HG03378 (cell line): ENCODE measurements around the gene MED28.
"Not testable (repeated sequence)": the region's sequence is repeated elsewhere in the genome, so short reads cannot be mapped to it uniquely, and the experiment has no call there.

ENCODE experiments used
- ATAC-seq: cut with Tn5 transposase; IDR thresholded peaks from one replicate; pipeline ENCODE4 v1.9.1; 2021; ENCODE audit warnings: mild to moderate bottlenecking, moderate library complexity; ENCODE audit not compliant: unreplicated experiment

MED28 gene

DNA sequence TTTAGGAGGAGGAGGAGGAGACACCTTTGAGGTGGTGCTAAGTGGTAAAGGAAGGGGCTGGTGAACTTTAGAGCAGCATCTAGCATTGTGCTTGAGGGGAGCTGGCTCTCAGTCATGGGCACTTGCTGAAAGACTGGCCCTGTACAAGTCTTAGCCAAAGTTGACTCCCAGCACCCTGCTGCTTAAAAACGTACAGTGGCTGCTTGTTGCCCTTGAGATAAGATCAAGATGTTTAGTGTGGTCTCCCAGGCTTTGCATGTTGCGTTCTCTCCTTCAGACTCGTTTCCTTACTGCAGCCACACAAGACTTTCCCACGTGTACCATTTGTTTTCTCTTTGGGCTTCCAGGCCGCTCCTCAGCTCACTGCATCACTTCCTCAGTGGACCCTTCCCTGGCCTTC is 1.8 kb downstream of the MED28 start:
- ATAC-seq = no peak

GRCh38 chr4:17618926-17619325 is 4.5 kb downstream of the MED28 start:
- ATAC-seq = no peak

GRCh38 chr4:17619416-17620105 is 5.1 kb downstream of the MED28 start:
- ATAC-seq = no peak

DNA sequence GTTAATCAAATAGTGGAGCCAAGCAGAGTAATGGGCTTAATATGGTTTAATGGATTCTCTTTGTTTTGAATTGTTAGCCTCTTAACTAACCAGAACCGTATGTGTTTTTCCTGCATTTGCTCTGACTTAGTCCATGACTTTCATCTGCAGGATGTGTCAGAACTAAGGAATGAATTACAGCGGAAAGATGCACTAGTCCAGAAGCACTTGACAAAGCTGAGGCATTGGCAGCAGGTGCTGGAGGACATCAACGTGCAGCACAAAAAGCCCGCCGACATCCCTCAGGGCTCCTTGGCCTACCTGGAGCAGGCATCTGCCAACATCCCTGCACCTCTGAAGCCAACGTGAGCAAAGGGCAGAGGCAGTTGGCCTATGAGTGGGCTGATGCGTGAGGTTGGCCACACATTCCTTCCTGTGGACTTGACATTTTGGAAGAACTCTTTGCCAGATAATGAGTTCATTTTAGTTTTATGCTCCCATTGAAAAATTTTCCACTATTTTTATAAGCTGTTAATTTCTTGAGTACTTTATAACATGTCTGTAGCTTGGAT is 9.1 kb downstream of the MED28 start:
- no peak for ATAC-seq

DNA sequence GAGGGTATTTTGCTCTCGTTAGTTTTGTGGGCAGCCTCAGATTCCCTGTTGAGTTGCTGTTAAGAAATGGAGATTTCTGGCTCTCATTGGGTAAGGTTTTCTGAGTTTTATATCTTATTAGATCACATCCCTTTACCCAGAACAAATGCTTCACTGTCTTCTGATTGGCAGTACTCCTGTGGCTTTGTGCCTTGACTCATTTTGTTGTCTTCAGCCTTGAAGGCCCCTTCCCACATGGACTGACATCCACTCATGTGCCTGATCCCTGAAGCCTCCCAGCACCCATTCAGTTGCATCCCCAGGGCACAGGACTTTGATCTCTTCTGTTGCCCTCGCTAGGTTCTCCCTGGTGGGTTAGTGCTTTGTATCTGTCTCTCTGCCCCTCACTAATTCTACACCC is 10.4 kb downstream of the MED28 start:
- ATAC-seq = no peak

DNA sequence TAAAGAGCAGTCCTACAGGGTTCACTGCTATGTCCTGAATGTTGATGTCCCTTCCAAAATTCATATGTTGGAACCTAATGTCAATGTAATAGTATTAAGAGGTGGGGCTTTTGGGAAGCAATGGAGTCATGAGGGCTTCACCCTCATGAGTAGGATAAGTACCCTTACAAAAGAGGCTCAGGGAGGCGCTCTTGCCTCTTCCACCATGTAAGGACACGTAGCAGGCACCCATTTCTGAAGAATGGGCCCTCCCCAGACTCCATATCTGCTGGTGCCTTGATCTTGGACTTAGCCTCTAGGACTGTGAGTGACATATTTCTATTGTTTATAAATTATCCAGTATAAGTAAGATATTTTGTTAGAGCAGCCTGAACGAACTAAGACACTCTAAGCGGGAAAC is 15.8 kb downstream of the MED28 start:
- ATAC-seq = no peak

GRCh38 chr4:17633600-17633999 is 19.2 kb downstream of the MED28 start:
- ATAC-seq = no peak

- no peak for ATAC-seq
These were observed 20.6 kb downstream of the MED28 start for GRCh38 chr4:17635056-17635455.

DNA sequence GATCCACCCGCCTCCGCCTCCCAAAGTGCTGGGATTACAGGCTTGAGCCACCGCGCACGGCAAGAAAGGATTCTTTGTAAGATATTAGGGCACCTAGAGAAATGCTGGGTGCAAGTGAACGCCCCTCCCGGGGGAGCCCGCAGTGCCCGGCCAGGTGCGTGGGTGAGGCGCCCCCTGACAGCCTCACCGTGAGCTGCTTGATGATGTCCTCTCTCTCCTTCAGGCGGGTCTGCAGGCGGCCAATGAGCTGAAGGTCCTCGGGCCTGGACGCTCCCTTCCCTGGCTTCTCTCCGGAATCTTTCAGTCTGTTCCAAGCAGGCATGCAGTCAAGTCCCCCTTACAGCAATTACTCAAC is 21.9 kb downstream of the MED28 start:
- peak; percentile 4 for ATAC-seq

DNA sequence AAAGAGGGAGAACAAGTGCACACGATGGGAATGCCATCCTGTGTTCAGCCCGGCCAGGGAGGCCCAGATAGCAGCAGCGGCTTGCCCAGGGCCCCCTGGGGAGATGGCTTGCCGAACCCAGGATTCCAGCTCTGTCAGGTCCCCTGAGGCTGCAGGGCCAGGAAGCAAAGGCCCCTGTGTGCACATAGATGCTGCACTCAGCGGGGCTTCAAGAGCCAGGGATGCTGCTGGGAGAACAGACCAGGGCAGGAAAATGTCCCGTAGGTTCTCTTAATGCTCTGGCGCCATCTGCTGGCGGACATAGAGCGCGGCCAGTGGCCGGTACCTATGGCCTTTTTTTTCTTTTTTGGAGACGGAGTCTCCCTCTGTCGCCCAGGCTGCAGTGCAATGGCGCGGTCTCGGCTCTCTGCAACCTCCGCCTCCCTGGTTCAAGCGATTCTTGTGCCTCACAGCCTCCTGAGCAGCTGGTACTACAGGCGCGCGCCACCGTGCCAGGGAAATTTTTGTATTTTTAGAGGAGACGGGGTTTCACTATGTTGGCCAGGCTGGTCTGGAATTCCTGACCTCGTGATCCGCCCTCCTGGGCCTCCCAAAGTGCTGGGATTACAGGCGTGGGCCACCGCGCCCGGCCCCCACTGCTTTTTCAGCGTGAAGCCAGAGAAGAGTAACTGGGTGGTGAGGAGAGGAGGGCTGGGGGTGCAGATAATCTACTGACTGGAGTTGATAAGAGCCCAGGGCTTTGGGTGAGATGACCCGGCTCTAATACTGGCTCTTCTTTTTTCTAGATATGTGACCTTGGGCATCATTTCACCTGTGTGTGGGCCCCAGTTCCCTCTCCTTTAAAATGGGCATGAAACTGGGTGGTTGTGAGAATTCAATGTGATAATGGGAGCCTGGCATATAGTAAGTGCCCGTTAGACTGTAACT is 22.5 kb downstream of the MED28 start:
- peak; percentile 90 for ATAC-seq

GRCh38 chr4:17639136-17639535 is 24.7 kb downstream of the MED28 start:
- no peak for ATAC-seq

GRCh38 chr4:17642398-17642783 is 27.9 kb downstream of the MED28 start:
- no peak for ATAC-seq

DNA sequence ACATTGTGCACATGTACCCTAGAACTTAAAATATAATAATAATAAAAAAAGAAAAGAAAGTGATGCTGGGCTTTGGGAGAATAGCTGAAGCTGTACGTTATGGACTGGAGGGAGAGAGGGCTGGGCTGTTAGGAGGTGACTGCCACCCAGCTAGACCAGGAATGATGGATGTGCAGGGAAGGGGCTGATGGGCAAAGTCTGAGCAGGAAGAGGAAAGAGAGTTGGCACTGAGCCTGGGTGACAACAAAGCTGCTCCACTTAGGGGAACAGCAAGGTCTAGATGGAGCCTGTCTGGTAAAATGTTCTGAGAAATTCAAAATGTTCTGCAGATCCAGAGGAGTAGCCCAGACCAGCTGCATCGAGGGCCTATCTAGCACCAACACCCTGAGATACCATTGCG is 32.3 kb downstream of the MED28 start:
- no peak for ATAC-seq

DNA sequence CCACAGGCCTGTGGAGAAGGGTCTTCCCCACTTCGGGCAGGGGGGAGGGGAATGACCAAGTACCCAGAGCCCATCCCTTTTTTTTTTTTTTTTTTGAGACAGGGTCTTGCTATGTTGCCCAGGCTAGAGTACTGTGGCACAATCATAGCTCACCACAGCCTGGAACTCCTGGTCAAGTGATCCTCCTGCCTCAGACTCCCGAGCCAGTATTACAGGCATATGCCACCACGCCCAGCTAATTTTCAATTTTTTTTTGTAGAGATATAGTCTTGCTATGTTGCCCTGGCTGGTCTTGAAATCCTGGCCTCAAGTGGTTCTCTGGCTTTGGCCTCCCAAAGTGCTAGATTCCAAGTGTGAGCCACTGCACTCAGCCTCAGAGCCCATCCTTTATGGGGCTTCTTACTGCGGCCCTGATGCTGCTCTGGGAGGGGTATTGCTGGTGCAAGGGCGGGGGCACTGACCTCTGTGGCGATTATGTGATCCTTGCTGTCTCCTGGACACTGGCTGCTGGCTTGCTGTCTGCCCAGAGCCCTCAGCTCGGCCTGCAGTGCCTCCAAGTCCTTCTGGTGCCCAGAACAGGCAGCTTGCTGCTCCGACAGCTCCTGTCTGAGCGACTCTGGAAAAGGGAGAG is 32.9 kb downstream of the MED28 start:
- ATAC-seq = no peak

DNA sequence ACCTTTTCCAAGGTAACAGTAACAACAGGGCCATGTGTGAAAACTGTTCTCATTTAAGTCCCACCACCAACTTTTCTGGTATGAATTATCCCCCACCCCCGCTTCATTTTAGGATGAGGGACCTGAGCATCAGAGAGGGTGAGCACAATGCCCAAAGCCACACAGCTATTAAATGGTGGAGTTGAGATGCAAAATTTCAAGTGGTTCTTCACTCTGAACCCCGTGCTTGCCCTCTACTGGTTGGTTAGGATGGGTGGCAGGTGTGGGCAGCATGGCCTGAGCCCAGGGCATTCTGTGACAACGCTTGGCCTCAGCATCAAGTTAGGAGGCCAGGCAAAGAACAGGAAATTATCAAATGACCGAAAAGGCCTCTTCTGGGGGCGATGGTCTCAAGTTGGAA is 33.5 kb downstream of the MED28 start:
- no peak for ATAC-seq

- ATAC-seq = no peak
These were observed 36.0 kb downstream of the MED28 start for GRCh38 chr4:17650406-17650805.

GRCh38 chr4:17654701-17655100 is 40.3 kb downstream of the MED28 start:
- no peak for ATAC-seq

DNA sequence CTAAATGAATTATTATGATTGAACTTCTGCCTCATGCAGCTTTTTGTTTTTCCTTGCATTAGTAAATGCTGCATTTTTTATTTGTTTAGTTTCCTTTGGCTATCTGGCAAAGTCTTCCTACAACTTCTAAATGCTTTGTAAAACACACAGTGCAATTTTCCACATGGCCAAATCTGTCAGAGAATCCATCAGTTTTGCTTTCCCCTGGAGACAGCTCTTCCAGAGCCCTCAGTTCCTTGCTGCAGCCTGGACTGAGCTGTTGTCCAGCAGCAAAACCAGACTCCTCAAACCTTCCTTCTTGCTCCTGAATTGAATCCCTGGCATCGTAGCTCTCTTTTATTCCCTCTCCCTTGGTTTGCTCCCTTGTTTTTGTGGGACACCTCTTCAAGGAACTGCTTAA is 42.6 kb downstream of the MED28 start:
- ATAC-seq = no peak

- no peak for ATAC-seq
These were observed 43.4 kb downstream of the MED28 start for GRCh38 chr4:17657849-17658248.

DNA sequence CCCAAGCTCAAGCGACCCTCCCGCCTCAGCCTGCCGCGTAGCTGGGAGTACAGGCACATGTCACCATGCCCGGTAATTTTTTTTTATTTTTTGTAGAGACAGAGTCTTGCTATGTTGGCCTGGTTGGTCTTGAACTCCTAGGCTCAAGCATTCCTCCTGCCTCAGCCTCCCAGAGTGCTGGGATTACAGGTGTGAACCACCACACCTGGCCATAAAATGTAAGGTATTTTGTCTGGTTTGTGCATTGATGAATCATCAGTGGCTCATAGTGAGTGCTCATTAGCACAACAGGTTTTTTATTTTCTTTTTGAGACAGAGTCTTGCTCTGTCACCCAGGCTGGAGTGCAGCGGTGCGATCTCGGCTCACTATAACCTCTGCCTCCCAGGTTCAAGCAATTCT is 44.8 kb downstream of the MED28 start:
- not testable (repeated sequence) for ATAC-seq

DNA sequence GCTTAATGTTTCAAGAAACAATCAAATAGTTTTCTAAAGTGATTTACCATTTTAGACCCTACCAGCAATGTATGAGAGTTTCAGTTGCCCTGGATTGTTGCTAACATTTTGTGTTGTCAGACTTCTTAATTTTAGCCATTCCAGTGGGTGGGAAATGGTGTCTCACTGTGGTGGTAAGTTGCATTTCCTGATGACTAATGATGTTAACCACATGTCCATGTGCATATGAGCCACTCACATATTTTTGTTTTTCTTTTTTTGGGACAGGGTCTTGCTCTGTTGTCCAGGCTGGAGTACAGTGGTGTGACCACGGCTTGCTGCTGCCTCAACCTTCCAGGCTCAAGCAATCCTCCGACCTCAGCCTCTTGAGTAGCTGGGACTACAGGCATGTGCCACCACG is 48.3 kb downstream of the MED28 start:
- ATAC-seq = no peak

- ATAC-seq = peak; percentile 98
These were observed 50.3 kb downstream of the MED28 start for GRCh38 chr4:17664755-17665154.
